Fibroblast of mammary gland (primary cell): ENCODE measurements around the gene MYLK2.
A peak's percentile ranks its signal among the peaks of the same experiment; 100 is the strongest.

Experiments used
- DNase-seq: peaks from one replicate; pipeline ENCODE4 v3.0.0-alpha.2; 2010; ENCODE audit warnings: low read depth
- H3K4me3 ChIP-seq: 2 replicates; pipeline ENCODE4 v1.5.1; 2011; ENCODE audit warnings: low read depth, mild to moderate bottlenecking, low read length, moderate library complexity; ENCODE audit not compliant: control insufficient read depth
- TF ChIP-seq, protein P1 (sequence below): conservative IDR thresholded peaks from 2 replicates; pipeline ENCODE4 v1.5.1; 2011; ENCODE audit warnings: low read depth, low read length, inconsistent platforms; ENCODE audit not compliant: control insufficient read depth, insufficient read depth

MYLK2 gene

DNA sequence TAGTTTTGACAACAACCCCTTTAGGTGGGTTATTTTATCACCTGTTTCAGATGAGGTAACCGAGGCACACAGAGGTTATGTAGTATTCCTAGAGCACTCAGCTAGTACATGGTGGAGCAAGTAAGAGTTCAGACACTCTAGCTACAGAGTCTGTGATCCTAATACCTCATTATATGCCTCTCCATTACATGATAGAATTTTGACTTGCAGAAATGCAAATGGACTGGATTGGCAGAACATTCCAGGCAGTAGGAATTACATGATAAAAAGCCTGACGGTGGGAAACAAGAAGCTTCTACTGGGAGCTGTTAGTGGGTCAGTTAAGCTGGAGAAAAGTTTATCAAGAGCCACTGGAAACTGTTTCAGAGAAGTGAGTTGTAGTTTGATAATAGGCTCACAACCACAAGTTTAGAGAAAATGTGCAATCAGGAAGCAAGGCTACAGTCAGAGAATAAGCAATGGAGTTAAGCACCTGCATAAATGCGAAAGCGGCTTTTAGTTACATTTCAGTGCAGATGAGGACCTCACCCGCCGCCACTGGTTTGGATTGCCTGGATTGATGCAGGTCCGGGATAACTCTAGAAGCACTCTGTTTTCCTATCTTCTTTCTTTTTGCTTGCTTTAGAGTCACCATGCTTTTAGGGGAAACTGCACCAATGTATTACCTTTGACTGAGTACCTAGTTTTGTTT is 34.7 kb upstream of the MYLK2 start:
- TF ChIP-seq, protein P1, sequence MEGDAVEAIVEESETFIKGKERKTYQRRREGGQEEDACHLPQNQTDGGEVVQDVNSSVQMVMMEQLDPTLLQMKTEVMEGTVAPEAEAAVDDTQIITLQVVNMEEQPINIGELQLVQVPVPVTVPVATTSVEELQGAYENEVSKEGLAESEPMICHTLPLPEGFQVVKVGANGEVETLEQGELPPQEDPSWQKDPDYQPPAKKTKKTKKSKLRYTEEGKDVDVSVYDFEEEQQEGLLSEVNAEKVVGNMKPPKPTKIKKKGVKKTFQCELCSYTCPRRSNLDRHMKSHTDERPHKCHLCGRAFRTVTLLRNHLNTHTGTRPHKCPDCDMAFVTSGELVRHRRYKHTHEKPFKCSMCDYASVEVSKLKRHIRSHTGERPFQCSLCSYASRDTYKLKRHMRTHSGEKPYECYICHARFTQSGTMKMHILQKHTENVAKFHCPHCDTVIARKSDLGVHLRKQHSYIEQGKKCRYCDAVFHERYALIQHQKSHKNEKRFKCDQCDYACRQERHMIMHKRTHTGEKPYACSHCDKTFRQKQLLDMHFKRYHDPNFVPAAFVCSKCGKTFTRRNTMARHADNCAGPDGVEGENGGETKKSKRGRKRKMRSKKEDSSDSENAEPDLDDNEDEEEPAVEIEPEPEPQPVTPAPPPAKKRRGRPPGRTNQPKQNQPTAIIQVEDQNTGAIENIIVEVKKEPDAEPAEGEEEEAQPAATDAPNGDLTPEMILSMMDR = no peak
- DNase-seq = no peak
- H3K4me3 ChIP-seq = no peak overlapping the region

DNA sequence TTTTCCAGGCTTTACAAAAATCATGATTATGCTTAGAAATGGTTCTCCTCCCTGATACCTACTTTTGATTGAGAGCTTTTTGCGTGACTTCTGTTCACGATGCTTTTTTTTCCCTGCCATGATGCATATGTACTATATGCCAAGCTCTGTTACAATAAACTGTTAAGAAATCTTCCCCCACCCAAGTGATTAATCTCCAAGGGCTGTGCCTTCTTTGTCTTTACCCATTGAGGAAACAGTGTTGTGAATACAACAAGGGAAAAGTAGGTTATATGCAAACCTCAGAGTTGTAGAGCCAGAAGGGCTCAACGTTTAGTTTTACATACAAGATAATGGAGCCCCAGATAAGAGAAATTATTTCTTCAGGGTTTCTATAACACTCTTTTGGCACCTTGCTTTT is 34.1 kb upstream of the MYLK2 start:
- TF ChIP-seq, protein P1 = no peak
- no peak for DNase-seq
- H3K4me3 ChIP-seq = no peak overlapping the region

DNA sequence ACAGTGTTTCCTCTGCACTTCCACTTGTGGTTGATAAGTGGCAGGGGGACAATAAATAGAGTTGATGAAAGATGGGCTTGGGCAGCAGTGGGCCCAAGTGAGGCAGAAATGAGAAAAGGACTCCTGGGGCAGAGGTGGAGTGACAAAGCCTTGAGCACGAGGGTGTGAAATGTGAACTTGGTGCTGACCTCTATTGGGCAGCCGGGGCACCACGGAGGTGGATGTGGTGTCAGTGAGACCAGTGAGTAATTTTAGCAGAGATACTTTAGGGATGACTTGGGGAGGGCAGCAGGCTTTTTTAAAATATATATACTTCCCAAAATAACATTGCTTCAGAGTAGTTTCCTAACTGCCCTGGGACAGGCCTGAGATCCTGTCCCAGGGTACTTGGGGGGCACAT is 30.6 kb upstream of the MYLK2 start:
- DNase-seq = peak; percentile 49
- H3K4me3 ChIP-seq = no peak overlapping the region
- TF ChIP-seq, protein P1 = peak; percentile 2

DNA sequence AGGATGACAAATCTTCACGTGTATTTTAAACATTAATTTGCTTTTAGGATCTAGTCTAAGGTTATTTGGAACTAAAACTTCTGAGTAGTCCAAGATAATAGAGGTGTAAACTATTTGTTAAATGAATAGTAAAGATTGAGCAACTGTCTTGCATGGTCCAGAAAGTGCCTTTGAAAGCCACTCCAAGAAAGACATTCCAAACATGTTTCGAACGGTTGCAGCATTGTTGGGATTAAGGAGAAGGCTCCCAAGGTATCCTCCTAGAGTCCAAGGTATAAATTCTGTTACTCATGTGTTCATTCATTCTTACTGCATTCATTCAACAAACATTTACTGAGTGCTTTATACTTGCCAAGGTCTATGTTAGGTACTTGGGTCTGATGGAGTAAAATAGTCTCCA is 28.8 kb upstream of the MYLK2 start:
- TF ChIP-seq, protein P1 = no peak
- H3K4me3 ChIP-seq = no peak overlapping the region
- no peak for DNase-seq

DNA sequence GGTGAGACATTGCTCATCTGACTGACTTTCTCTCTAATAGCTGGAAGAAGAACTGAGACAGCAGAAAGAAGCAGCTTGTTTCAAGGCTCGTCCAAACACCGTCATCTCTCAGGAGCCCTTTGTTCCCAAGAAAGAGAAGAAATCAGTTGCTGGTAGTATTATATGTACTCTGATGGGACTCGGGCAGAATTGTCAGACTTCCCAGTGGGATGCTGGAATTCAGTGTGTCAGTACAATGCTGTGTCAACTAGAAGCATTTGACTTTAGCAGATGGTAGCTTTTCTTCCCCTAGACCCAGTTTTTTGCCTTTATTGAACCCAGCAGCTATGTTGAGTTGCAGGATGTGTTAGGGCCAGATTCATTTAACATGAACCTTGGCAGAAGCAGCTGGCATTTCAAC is 21.8 kb upstream of the MYLK2 start:
- TF ChIP-seq, protein P1 = no peak
- H3K4me3 ChIP-seq = no peak overlapping the region
- no peak for DNase-seq

DNA sequence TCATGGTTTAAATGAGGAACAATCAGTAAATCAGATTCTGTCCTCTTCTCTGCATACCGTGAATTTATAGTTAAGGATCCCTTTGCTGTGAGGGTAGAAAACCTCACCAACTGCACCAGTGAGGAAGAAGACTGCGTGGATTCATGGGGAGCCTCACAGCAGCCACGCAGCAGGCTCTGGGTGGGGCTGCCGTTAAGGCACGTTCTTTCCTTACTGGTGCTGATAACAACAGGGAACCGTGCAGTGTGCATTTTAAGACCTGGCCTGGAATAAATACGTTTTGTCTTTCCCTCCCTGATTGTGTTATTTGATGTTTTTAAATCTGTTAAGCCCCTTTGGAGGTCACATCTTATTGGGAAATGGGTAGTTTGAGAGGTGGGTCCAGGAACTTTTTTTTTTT is 17.6 kb upstream of the MYLK2 start:
- no peak overlapping the region for H3K4me3 ChIP-seq
- DNase-seq = no peak
- TF ChIP-seq, protein P1 = no peak
